Lower leg skin (tissue), 3 donors: ENCODE measurements around the gene PCMTD2.
"Not testable (repeated sequence)": the region's sequence is repeated elsewhere in the genome, so short reads cannot be mapped to it uniquely, and the experiment has no call there.

Experiments
- POLR2A ChIP-seq, 2 donors: fragments of 450-650 bp; IDR thresholded peaks; one replicate each; pipeline ENCODE4 v1.6.1; 2016 to 2017; ENCODE audit warnings: antibody characterized with exemption in 2 of 2, mild to moderate bottlenecking in 1 of 2, moderate library complexity in 1 of 2
- TF ChIP-seq, protein P1 (sequence below), 3 donors: fragments of 450-650 bp; IDR thresholded peaks; one replicate each; pipeline ENCODE4 v1.5.1; 2016; ENCODE audit warnings: antibody characterized with exemption in 3 of 3, mild to moderate bottlenecking in 3 of 3, moderate library complexity in 2 of 3

DNA sequence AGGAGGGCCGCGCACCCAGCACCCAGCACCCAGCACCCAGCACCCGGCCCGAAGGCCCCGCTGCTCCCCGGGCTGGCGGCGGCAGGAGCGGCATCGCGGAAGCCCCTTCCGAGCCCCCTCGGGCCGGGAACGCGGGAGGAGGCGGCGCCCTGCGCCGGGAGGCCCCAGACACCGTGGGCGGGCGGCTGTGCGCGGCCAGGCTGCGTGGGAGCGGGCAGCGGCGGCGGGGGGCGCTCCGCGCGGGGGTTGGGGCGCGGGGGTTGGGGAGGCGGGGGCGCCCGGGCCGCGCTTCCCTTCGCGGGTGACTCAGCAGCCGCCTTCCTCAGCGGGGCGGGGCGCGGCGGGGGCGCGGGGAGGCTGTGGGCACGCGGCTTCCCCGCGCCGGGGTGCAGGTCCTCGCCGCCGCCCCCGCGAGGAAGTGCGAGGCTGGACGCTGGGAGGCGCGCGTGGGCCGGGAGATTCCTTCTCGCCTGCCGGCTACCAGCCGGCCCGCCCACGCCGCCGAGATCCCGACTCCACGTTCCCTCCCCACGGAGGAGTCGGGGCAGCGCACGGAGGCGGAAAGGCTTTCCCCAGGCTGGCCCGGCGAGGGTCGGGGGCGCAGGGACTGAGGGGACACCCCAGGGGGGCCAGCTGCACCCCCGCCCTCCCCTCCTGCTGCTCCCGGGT, 61.0 kb downstream of the PCMTD2 start:
- TF ChIP-seq POLR2A (IDR thresholded peaks at IDR 0.05) = not testable (repeated sequence)
- TF ChIP-seq, protein P1, sequence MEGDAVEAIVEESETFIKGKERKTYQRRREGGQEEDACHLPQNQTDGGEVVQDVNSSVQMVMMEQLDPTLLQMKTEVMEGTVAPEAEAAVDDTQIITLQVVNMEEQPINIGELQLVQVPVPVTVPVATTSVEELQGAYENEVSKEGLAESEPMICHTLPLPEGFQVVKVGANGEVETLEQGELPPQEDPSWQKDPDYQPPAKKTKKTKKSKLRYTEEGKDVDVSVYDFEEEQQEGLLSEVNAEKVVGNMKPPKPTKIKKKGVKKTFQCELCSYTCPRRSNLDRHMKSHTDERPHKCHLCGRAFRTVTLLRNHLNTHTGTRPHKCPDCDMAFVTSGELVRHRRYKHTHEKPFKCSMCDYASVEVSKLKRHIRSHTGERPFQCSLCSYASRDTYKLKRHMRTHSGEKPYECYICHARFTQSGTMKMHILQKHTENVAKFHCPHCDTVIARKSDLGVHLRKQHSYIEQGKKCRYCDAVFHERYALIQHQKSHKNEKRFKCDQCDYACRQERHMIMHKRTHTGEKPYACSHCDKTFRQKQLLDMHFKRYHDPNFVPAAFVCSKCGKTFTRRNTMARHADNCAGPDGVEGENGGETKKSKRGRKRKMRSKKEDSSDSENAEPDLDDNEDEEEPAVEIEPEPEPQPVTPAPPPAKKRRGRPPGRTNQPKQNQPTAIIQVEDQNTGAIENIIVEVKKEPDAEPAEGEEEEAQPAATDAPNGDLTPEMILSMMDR (IDR thresholded peaks at IDR 0.05) = not testable (repeated sequence)
